K562 (cell line): ENCODE data around the gene DDX5. TPM values are rescaled to one million over a fixed set of nuclear protein-coding genes. Genes with fewer than 3 reads are reported as not detected.

Experiments
- ATAC-seq: fragments of 200-7000 bp; cut with Tn5 transposase; 3 replicates; pipeline ENCODE4 v1.9.1; 2020; ENCODE audit warnings: moderate library complexity
- BruUV-seq: library from RNA; stranded (reverse); fragments of 400-500 nt; replicated peaks from 2 replicates; lab custom pipeline; 2021; lab: Mats Ljungman, UMichigan
- CTCF ChIA-PET: fragments of 300-600 bp; formaldehyde crosslinking; extraction: SDS; loops from one replicate; lab custom pipeline; 2021; ENCODE audit warnings: low intra/inter-chr PET ratio; lab: Yijun Ruan, JAX
- POLR2A ChIA-PET: fragments of 300-600, 350-650 bp; sonication (Branson Sonifier 250); formaldehyde crosslinking; extraction: SDS; loops from one replicate; lab custom pipeline; 2021; ENCODE audit warnings: antibody characterized with exemption, inconsistent platforms; lab: Yijun Ruan, JAX
- DNase-seq, 4 experiments: peaks; one replicate each; pipeline versions ENCODE4 v3.0.0 to v3.0.0-alpha.2; 2011 to 2018; ENCODE audit warnings: low spot score in 3 of 4, mixed read lengths in 3 of 4; ENCODE audit errors: extremely low read depth in 1 of 4
- FAIRE-seq: peaks from 2 replicates; lab custom pipeline; 2011; peaks lifted over from hg19 to GRCh38; lab: Jason Lieb, UNC
- H2AFZ ChIP-seq: 2 replicates; pipeline ENCODE4 v1.6.0; 2011; ENCODE audit warnings: low read depth, low read length, control low read depth, inconsistent platforms
- H3K27ac ChIP-seq: fragments of 200-600 bp; 3 replicates; pipeline ENCODE4 v1.8.0; 2011; ENCODE audit warnings: low read depth, mild to moderate bottlenecking, control low read depth, inconsistent platforms, low read length, moderate library complexity, mixed read lengths; ENCODE audit errors: extremely low read depth
- H3K27me3 ChIP-seq, 2 experiments: fragments of 300-600 bp in 1 of 2; 2 replicates in 1 of 2; 3 replicates in 1 of 2; pipeline versions ENCODE4 v1.6.0 to v1.8.0; 2011; ENCODE audit warnings: inconsistent platforms in 2 of 2, low read length in 2 of 2, mild to moderate bottlenecking in 1 of 2, mixed read lengths in 1 of 2, moderate library complexity in 1 of 2; ENCODE audit not compliant: control insufficient read depth in 2 of 2, insufficient read depth in 2 of 2
- H3K36me3 ChIP-seq: fragments of 300-600 bp; 3 replicates; pipeline ENCODE4 v1.8.0; 2011; ENCODE audit warnings: mild to moderate bottlenecking, low read length, inconsistent platforms; ENCODE audit not compliant: control insufficient read depth, insufficient read depth
- H3K4me1 ChIP-seq, 2 experiments: fragments of 200-600 bp in 1 of 2; replicated peaks in 1 of 2; 2 replicates in 1 of 2; 3 replicates in 1 of 2; pipeline versions ENCODE4 v1.5.1 to v1.8.0; 2011; ENCODE audit warnings: inconsistent platforms in 2 of 2, low read length in 2 of 2, mild to moderate bottlenecking in 1 of 2, mixed read lengths in 1 of 2, moderate library complexity in 1 of 2; ENCODE audit not compliant: control insufficient read depth in 2 of 2, insufficient read depth in 2 of 2
- H3K4me2 ChIP-seq: 2 replicates; pipeline ENCODE4 v1.6.1; 2011; ENCODE audit warnings: low read length, control low read depth, inconsistent platforms, mixed read lengths; ENCODE audit not compliant: insufficient read depth
- H3K4me3 ChIP-seq: fragments of 200-600 bp; sonication (generic), shearing (Covaris generic); 2 replicates; pipeline ENCODE4 v1.5.1; 2016; ENCODE audit warnings: control low read depth, inconsistent platforms
- H3K79me2 ChIP-seq: fragments of 200-600 bp; 3 replicates; pipeline ENCODE4 v1.8.0; 2011; ENCODE audit warnings: low read length, inconsistent platforms; ENCODE audit not compliant: control insufficient read depth, insufficient read depth
- H3K9ac ChIP-seq, 2 experiments: 2 replicates each; pipeline versions ENCODE4 v1.6.0 to v1.6.1; 2011; ENCODE audit warnings: low read depth in 2 of 2, low read length in 2 of 2, control low read depth in 1 of 2, inconsistent platforms in 1 of 2, mild to moderate bottlenecking in 1 of 2, mixed read lengths in 1 of 2; ENCODE audit not compliant: insufficient read depth in 1 of 2
- H3K9me1 ChIP-seq: one replicate; pipeline ENCODE4 v1.6.0; 2011; ENCODE audit warnings: inconsistent platforms, mild to moderate bottlenecking, low read length, moderate library complexity; ENCODE audit not compliant: control insufficient read depth, insufficient read depth
- H3K9me3 ChIP-seq: replicated peaks from 2 replicates; pipeline ENCODE4 v1.5.1; 2011; ENCODE audit warnings: low read depth, low read length, inconsistent platforms; ENCODE audit not compliant: control insufficient read depth, insufficient read depth
- H4K20me1 ChIP-seq: replicated peaks from 2 replicates; pipeline ENCODE4 v1.6.1; 2011; ENCODE audit warnings: low read length, inconsistent platforms, mixed read lengths; ENCODE audit not compliant: control insufficient read depth, insufficient read depth
- ATF4 ChIP-seq: fragments of 450-650 bp; formaldehyde crosslinking; IDR thresholded peaks from 2 replicates; pipeline ENCODE4 v1.4.0; 2022; ENCODE audit warnings: mild to moderate bottlenecking, moderate library complexity
- BCOR ChIP-seq: fragments of 450-650 bp; IDR thresholded peaks from 2 replicates; pipeline ENCODE4 v1.6.1; 2016
- CAMTA2 ChIP-seq: fragments of 250-450 bp; sonication (Bioruptor Pico); conservative IDR thresholded peaks from 2 replicates; pipeline ENCODE4 v1.5.1; 2022
- ETV6 ChIP-seq, 3 experiments: fragments of 150-350 bp in 1 of 3; sonication (generic) in 1 of 3; formaldehyde crosslinking in 1 of 3; IDR thresholded peaks; 2 replicates each; pipeline versions ENCODE4 v1.6.1 to v1.8.0; 2014 to 2022; ENCODE audit warnings: borderline replicate concordance in 2 of 3, low read depth in 2 of 3, antibody characterized with exemption in 1 of 3, low read length in 1 of 3, mild to moderate bottlenecking in 1 of 3, missing genetic modification reagents in 1 of 3
- FOXK1 ChIP-seq: sonication (generic); formaldehyde crosslinking; IDR thresholded peaks from 2 replicates; pipeline ENCODE4 v1.8.0; 2022; ENCODE audit warnings: missing genetic modification reagents, mild to moderate bottlenecking, borderline replicate concordance
- KDM2B ChIP-seq: fragments of 250-450 bp; sonication (Bioruptor Pico); IDR thresholded peaks from 2 replicates; pipeline ENCODE4 v1.8.0; 2021; ENCODE audit warnings: mild to moderate bottlenecking, moderate library complexity
- NFXL1 ChIP-seq: fragments of 450-650 bp; formaldehyde crosslinking; IDR thresholded peaks from 2 replicates; pipeline ENCODE4 v1.4.0; 2021; ENCODE audit warnings: mild to moderate bottlenecking
- TCFL5 ChIP-seq: fragments of 250-450 bp; sonication (Bioruptor Pico); conservative IDR thresholded peaks from 2 replicates; pipeline ENCODE4 v1.6.1; 2021; ENCODE audit warnings: mild to moderate bottlenecking, moderate library complexity, matching md5 sums
- ZBTB1 ChIP-seq: sonication (generic); formaldehyde crosslinking; IDR thresholded peaks from 2 replicates; pipeline ENCODE4 v1.8.1; 2023; ENCODE audit warnings: missing genetic modification reagents, low read depth, mild to moderate bottlenecking, borderline replicate concordance
- ZNF408 ChIP-seq: fragments of 250-450 bp; sonication (Bioruptor Pico); IDR thresholded peaks from 2 replicates; pipeline ENCODE4 v1.4.0; 2020; ENCODE audit warnings: low read depth, mild to moderate bottlenecking, moderate library complexity
- WGBS: fragments of 100-300 bp; shearing (Covaris generic); methylation state at CpG from one replicate; pipeline ENCODE4 v1.1.6; 2016; ENCODE audit warnings: low coverage, mixed read lengths; ENCODE audit not compliant: insufficient coverage; ENCODE audit errors: missing lambda C conversion rate; 5-methylcytosine and 5-hydroxymethylcytosine counted together
- in situ Hi-C: fragments of 300-500 bp; cut with MboI; formaldehyde crosslinking; loops from 4 replicates; pipeline ENCODE4 v1.15.0; 2018; ENCODE audit warnings: inconsistent platforms, mixed read lengths
- intact Hi-C: fragments of 100-400 bp; cut with micrococcal nuclease; formaldehyde crosslinking; loops from 2 replicates; pipeline ENCODE4 v1.14.2; 2022
- polyA plus RNA-seq, 8 experiments: library from polyadenylated mRNA; depleted of rRNA in 4 of 8; stranded (reverse) in 5 of 8; unstranded in 3 of 8; fragments of >200 nt; fragmentation: Nextera tagmentation in 2 of 8; fragmentation: Illumina TruSeq in 1 of 8; extraction: Ambion mirVana in 2 of 8; extraction: Trizol in 1 of 8; gene quantifications; 2 replicates each; pipeline versions ENCODE4 v1.2.1 to v1.2.3, GENCODE V29; 2011 to 2014; ENCODE audit warnings: inconsistent platforms in 1 of 8, missing spikeins in 1 of 8
- total RNA-seq, 7 experiments: library from RNA; depleted of rRNA in 6 of 7; stranded (reverse); fragments of >200 nt in 6 of 7; fragmentation: Illumina TruSeq in 2 of 7; extraction: Trizol in 2 of 7; gene quantifications; 2 replicates each; pipeline versions ENCODE4 v1.2.1 to v1.2.3, GENCODE V29; 2011 to 2021; ENCODE audit warnings: low replicate concordance in 1 of 7
- TF ChIP-seq, protein P1 (sequence below): fragments of 250-450 bp; sonication (Bioruptor Pico); IDR thresholded peaks from 2 replicates; pipeline ENCODE4 v1.8.0; 2022; ENCODE audit warnings: moderate library complexity, mild to moderate bottlenecking, inconsistent platforms
- TF ChIP-seq, protein P2 (sequence below): sonication (generic); formaldehyde crosslinking; IDR thresholded peaks from 2 replicates; pipeline ENCODE4 v1.8.0; 2022; ENCODE audit warnings: missing genetic modification reagents, mild to moderate bottlenecking, moderate library complexity, borderline replicate concordance
- TF ChIP-seq, protein P3 (sequence below): fragments of 200-800 bp; sonication (Bioruptor generic); IDR thresholded peaks from 2 replicates; pipeline ENCODE4 v1.6.1; 2017; ENCODE audit warnings: missing genetic modification characterization, missing compliant biosample characterization
- TF ChIP-seq, protein P4 (sequence below): fragments of 250-450 bp; sonication (Bioruptor Pico); IDR thresholded peaks from 2 replicates; pipeline ENCODE4 v1.5.0; 2020; ENCODE audit warnings: mild to moderate bottlenecking, borderline replicate concordance

Gene DDX5
- total and polyA plus RNA-seq, 9 of the 15 experiments (the other 6 are each of a cell fraction or from before 2014, with no cell fraction given) = 306 to 1,639 (median 604) TPM

DNA sequence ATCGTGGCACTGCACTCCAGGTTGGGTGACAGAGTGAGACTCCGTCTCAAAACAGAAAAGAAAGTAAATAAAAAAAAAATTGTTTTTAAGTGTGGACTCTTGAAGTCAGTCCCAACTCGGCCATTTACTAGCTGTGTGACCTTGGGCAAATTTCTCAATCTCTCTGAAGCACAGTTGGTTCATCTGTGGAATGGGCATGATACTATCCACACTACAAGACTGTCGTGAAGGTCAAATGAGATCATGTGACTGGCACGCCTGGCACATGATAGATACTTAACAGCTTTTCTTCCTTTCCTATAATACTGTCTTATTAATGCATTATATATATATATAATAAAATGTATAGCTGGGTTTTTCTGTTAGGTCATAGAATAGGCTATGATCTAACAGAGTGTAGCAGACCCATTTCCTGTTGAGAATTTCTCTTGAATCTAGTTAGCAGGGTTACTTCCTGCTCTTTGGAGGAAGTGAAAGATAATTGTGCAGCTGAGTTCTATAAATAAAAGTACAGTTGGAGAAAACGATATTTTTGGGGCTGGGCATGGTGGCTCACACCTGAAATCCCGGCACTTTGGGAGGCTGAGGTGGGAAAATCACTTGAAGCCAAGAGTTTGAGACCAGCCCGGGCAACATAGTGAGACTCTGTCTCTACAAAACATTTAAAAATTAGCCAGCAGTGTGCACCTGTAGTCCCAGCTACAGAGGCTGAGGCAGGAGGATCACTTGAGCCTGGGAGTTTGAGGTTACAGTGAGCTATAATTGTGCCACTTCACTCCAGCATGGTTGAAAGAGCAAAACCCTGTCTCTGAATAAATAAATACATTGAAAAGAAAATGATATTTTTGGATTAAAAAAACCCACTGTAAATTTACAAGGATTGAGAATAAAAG, 49.9 kb downstream of the DDX5 start:
- POLR2A ChIA-PET = interaction anchor here (0.5 to 1.7 kb wide), 4 partner anchors 11 to 165 kb away, joined by 3 to 8 read pairs (median 4); no protein-coding TSS in a partner anchor
- no peak for DNase-seq
- no peaks in the 10 kb centered on the region for H3K9me1 ChIP-seq
- no peak for FAIRE-seq
- intact Hi-C loops = no loop called here
- ATAC-seq = no peak
- H3K27ac ChIP-seq = no peak overlapping the region
- peak overlapping the region; percentile 53 for H2AFZ ChIP-seq
- H4K20me1 ChIP-seq = no peaks in the 10 kb centered on the region
- no peaks in the 10 kb centered on the region for H3K27me3 ChIP-seq
- WGBS = 52% methylated on average over 8 of the region's 8 CpGs
- BruUV-seq = no TSS peak
- CTCF ChIA-PET = no interaction called here
- no peaks in the 10 kb centered on the region for H3K9me3 ChIP-seq
- in situ Hi-C loops = no loop called here
- H3K4me3 ChIP-seq = no peak overlapping the region
- H3K79me2 ChIP-seq = no peaks in the 10 kb centered on the region
- H3K4me2 ChIP-seq = no peak overlapping the region
- no peaks in the 10 kb centered on the region for H3K36me3 ChIP-seq
- no peaks in the 10 kb centered on the region for H3K4me1 ChIP-seq
- no peak overlapping the region for H3K9ac ChIP-seq
- TF ChIP-seq ETV6 (IDR thresholded peaks at IDR 0.05; ENCODE audit: borderline replicate concordance in 1 of 2, low read depth in 2 of 2, low read length in 1 of 2) (peak in 1 of 2 experiments; percentile 68; a peak in 1 of 4 replicates), ETV6 (CRISPR knock-in tag; IDR thresholded peaks at IDR 0.05; ENCODE audit: borderline replicate concordance) (no peak), FOXK1 (no peak), BCOR (0 out of 2 replicates have a peak, but pooled peaks have one; percentile 6), NFXL1 (CRISPR knock-in tag) (no peak), CAMTA2 (no peak), TCFL5 (CRISPR knock-in tag) (no peak), ZBTB1 (CRISPR knock-in tag) (no peak), KDM2B (CRISPR knock-in tag) (no peak), ZNF408 (CRISPR knock-in tag) (no peak), ATF4 (CRISPR knock-in tag) (no peak)
- TF ChIP-seq, protein P1, sequence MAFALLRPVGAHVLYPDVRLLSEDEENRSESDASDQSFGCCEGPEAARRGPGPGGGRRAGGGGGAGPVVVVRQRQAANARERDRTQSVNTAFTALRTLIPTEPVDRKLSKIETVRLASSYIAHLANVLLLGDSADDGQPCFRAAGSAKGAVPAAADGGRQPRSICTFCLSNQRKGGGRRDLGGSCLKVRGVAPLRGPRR (CRISPR knock-in tag) = no peak
- TF ChIP-seq, protein P2, sequence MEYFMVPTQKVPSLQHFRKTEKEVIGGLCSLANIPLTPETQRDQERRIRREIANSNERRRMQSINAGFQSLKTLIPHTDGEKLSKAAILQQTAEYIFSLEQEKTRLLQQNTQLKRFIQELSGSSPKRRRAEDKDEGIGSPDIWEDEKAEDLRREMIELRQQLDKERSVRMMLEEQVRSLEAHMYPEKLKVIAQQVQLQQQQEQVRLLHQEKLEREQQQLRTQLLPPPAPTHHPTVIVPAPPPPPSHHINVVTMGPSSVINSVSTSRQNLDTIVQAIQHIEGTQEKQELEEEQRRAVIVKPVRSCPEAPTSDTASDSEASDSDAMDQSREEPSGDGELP (CRISPR knock-in tag) = no peak
- TF ChIP-seq, protein P3, sequence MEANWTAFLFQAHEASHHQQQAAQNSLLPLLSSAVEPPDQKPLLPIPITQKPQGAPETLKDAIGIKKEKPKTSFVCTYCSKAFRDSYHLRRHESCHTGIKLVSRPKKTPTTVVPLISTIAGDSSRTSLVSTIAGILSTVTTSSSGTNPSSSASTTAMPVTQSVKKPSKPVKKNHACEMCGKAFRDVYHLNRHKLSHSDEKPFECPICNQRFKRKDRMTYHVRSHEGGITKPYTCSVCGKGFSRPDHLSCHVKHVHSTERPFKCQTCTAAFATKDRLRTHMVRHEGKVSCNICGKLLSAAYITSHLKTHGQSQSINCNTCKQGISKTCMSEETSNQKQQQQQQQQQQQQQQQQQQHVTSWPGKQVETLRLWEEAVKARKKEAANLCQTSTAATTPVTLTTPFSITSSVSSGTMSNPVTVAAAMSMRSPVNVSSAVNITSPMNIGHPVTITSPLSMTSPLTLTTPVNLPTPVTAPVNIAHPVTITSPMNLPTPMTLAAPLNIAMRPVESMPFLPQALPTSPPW (CRISPR knock-in tag) = no peak
- TF ChIP-seq, protein P4, sequence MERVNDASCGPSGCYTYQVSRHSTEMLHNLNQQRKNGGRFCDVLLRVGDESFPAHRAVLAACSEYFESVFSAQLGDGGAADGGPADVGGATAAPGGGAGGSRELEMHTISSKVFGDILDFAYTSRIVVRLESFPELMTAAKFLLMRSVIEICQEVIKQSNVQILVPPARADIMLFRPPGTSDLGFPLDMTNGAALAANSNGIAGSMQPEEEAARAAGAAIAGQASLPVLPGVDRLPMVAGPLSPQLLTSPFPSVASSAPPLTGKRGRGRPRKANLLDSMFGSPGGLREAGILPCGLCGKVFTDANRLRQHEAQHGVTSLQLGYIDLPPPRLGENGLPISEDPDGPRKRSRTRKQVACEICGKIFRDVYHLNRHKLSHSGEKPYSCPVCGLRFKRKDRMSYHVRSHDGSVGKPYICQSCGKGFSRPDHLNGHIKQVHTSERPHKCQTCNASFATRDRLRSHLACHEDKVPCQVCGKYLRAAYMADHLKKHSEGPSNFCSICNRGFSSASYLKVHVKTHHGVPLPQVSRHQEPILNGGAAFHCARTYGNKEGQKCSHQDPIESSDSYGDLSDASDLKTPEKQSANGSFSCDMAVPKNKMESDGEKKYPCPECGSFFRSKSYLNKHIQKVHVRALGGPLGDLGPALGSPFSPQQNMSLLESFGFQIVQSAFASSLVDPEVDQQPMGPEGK (CRISPR knock-in tag) = no peak
